HFFc6 (cell line): ENCODE data around the gene ABLIM1. TPM values are rescaled to one million over a fixed set of nuclear protein-coding genes. Genes with fewer than 3 reads are reported as not detected.

Experiments used
- DNase-seq: peaks from one replicate; pipeline ENCODE4 v3.0.0-alpha.2; 2018
- H3K27ac Mint-ChIP-seq: 2 replicates; pipeline ENCODE4 v1.8.0; 2020; ENCODE audit warnings: mild to moderate bottlenecking, mixed read lengths
- H3K27me3 Mint-ChIP-seq: 2 replicates; pipeline ENCODE4 v1.8.0; 2021; ENCODE audit warnings: mild to moderate bottlenecking, moderate library complexity, mixed read lengths; ENCODE audit not compliant: insufficient read depth
- H3K36me3 Mint-ChIP-seq: 2 replicates; pipeline ENCODE4 v1.8.0; 2021; ENCODE audit warnings: low read depth, mixed read lengths
- H3K4me1 Mint-ChIP-seq: 2 replicates; pipeline ENCODE4 v1.8.0; 2020; ENCODE audit warnings: low read depth, mixed read lengths
- H3K4me3 Mint-ChIP-seq: 2 replicates; pipeline ENCODE4 v1.8.0; 2020; ENCODE audit warnings: mild to moderate bottlenecking, moderate library complexity, mixed read lengths
- H3K9me3 Mint-ChIP-seq: 2 replicates; pipeline ENCODE4 v1.8.0; 2020; ENCODE audit warnings: mild to moderate bottlenecking, mixed read lengths
- total RNA-seq, 6 experiments: library from RNA; stranded (reverse); fragmentation: NEBNext Ultra II Directional; extraction: Animal tissue kit (Norgen Biotek cat#: 25700); gene quantifications; 2 replicates in 1 of 6; 3 replicates in 5 of 6; pipeline ENCODE4 v1.2.3, GENCODE V29; 2021
- TF ChIP-seq, protein P1 (sequence below): fragments of 200-600 bp; sonication (generic); IDR thresholded peaks from 2 replicates; pipeline ENCODE4 v1.5.0; 2021; ENCODE audit warnings: antibody characterized with exemption, mild to moderate bottlenecking

The ABLIM1 gene
- total RNA-seq, 6 experiments from 2014 or later: 8.0 to 14.6 (median 8.7) TPM

DNA sequence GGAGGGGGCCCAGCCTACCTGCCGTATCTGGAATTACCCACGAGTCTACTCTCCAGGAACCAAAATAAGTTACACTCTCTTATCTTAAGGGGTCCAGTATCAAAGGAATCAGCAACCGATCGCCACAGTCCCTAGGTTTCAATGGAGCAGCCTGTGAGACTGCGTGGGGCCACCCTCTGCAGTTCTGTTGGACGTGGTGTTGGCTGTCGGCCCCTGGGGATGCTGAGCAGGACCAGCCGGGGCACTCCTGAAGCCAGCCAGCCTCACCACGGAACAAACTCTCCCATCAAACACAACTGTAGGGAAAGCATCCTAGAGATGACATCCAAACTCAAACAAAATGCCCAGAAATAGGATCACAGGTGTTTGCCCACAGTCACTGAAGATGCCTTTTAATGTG, 25.5 kb upstream of the ABLIM1 start:
- no peak for DNase-seq
- Mint-ChIP-seq H3K27ac (no peak overlapping the region), H3K4me3 (no peak overlapping the region), H3K9me3 (no peaks in the 10 kb centered on the region), H3K27me3 (no peaks in the 10 kb centered on the region), H3K36me3 (0 out of 2 replicates have a peak, but pooled peaks cover 1% of the 10 kb centered on the region), H3K4me1 (peaks cover 45% of the 10 kb centered on the region)
- TF ChIP-seq, protein P1, sequence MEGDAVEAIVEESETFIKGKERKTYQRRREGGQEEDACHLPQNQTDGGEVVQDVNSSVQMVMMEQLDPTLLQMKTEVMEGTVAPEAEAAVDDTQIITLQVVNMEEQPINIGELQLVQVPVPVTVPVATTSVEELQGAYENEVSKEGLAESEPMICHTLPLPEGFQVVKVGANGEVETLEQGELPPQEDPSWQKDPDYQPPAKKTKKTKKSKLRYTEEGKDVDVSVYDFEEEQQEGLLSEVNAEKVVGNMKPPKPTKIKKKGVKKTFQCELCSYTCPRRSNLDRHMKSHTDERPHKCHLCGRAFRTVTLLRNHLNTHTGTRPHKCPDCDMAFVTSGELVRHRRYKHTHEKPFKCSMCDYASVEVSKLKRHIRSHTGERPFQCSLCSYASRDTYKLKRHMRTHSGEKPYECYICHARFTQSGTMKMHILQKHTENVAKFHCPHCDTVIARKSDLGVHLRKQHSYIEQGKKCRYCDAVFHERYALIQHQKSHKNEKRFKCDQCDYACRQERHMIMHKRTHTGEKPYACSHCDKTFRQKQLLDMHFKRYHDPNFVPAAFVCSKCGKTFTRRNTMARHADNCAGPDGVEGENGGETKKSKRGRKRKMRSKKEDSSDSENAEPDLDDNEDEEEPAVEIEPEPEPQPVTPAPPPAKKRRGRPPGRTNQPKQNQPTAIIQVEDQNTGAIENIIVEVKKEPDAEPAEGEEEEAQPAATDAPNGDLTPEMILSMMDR: no peak

DNA sequence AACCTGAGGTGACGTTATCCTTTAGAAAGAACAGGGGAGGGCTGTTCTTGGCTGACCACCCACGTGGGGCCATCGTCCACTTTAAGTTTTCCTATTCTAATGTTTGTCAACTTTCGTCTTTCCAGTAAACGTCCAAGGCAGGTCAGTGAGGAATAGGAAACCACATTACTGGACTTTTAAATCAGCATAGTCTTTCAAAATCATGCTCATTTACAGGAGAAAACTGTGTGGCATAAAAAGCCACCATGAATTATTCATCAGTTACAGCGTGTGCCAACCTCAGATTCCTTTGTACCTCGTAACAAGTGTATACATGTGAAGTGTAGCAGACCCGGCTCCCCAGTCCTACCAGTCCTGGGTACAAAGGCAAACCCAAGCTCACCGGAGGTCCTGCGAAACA, 25.1 kb upstream of the ABLIM1 start:
- Mint-ChIP-seq H3K27me3 (no peaks in the 10 kb centered on the region), H3K27ac (no peak overlapping the region), H3K4me1 (peaks cover 45% of the 10 kb centered on the region), H3K9me3 (no peaks in the 10 kb centered on the region), H3K4me3 (no peak overlapping the region), H3K36me3 (no peaks in the 10 kb centered on the region)
- no peak for DNase-seq
- TF ChIP-seq, protein P1: no peak

DNA sequence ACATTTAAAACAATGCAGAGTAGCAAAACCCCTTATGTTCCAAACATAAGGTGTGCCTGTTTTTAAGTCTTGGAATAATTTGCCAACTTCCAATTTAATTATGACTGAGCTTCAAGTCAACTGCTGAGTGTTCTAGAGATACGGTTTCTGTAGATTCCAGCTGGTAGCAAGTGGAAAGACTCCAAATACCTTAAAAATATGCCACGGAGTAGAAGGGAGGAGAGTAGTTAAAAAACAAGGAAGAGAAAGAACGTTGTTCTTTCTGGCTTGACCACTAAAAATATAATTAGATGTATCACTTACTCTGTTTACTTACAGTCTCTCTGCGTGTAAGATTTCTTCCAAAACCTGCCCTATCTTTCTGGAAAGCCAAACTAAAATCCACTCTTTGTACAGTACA, 24.5 kb upstream of the ABLIM1 start:
- H3K4me1 Mint-ChIP-seq: peaks cover 45% of the 10 kb centered on the region
- no peak overlapping the region for H3K27ac Mint-ChIP-seq
- no peaks in the 10 kb centered on the region for H3K27me3 Mint-ChIP-seq
- H3K9me3 Mint-ChIP-seq: no peaks in the 10 kb centered on the region
- TF ChIP-seq, protein P1: no peak
- no peak overlapping the region for H3K4me3 Mint-ChIP-seq
- no peak for DNase-seq
- H3K36me3 Mint-ChIP-seq: no peaks in the 10 kb centered on the region

DNA sequence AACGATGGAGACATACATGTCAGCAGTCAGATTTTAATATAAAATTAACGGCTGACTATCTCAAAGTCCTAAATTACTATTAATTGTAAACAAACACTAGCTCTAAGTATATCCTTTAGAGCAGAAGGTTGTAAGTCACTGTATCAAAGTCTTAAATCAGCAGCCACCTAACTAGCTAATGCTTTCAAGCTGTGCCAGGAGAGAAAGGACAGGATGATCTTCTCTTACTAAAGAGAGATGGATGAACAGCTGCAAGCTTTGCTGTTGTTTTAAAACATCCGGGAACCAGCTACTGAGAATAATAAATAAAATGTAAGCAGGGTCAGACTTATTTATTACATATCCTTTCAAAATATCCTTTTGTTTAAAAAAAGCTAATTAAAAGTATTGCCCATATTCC, 24.0 kb upstream of the ABLIM1 start:
- H3K4me1 Mint-ChIP-seq: peaks cover 45% of the 10 kb centered on the region
- no peak overlapping the region for H3K4me3 Mint-ChIP-seq
- no peak for DNase-seq
- no peaks in the 10 kb centered on the region for H3K9me3 Mint-ChIP-seq
- H3K27me3 Mint-ChIP-seq: no peaks in the 10 kb centered on the region
- no peak overlapping the region for H3K27ac Mint-ChIP-seq
- TF ChIP-seq, protein P1: no peak
- H3K36me3 Mint-ChIP-seq: no peaks in the 10 kb centered on the region

DNA sequence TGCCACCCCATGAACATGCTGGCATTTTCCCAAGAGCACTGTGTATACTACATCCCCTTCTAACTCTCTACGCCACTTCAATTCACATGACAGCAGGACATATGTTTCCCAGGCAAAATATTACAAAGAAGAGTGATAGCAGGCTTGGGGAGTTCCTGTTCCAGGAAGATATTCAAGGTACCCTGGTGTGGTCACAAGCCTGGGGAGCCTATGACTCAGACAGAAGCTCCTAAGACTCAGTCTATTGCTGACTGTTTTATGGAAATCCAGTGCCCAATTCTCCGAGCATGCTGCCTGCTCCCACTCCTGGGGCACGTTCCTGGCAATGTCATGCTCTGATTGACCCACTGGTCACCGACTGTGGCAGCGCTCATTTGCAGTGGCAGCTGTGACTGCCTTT, 23.5 kb upstream of the ABLIM1 start:
- no peaks in the 10 kb centered on the region for H3K9me3 Mint-ChIP-seq
- TF ChIP-seq, protein P1: no peak
- peak overlapping the region; percentile 21; the same call in 1 of the 2 replicates for H3K27ac Mint-ChIP-seq
- H3K27me3 Mint-ChIP-seq: no peaks in the 10 kb centered on the region
- H3K36me3 Mint-ChIP-seq: no peaks in the 10 kb centered on the region
- DNase-seq: peak; percentile 16
- peaks cover 45% of the 10 kb centered on the region for H3K4me1 Mint-ChIP-seq
- no peak overlapping the region; the same call in 1 of the 2 replicates for H3K4me3 Mint-ChIP-seq

DNA sequence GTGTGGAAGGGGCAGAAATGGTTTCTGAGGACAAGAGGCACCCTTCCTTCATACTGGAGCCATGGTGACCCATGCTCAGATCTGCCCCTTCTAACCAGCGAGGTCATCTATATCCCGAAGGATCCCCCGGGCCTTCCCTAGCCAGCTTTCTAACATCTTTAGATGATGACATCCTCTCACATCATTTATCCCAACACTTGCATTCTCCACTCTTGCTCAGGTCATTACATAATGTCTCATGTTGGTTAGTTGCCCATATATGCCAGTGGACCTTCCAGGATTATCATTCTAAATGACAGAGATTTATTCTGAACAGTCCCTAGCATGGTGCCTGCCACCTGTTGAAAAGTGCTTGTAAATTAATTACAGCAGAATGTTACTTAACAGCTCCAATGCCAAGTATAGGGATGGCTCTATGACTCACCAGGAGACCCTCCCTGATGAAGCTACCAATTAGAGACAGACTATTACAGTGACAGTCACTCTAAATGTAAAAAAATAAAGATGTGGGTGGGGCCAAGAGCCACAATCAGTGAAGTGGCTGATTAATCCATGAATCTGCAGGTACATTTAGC, 22.6 kb upstream of the ABLIM1 start:
- DNase-seq: no peak
- Mint-ChIP-seq H3K4me3 (no peak overlapping the region), H3K36me3 (no peaks in the 10 kb centered on the region), H3K4me1 (peaks cover 42% of the 10 kb centered on the region), H3K9me3 (no peaks in the 10 kb centered on the region), H3K27me3 (no peaks in the 10 kb centered on the region), H3K27ac (no peak overlapping the region)
- TF ChIP-seq, protein P1: no peak
